Uterus (tissue), 2 donors: ENCODE results near the gene TMEM181.

Source experiments
- CTCF ChIP-seq, 4 experiments: fragments of 200-600 bp in 2 of 4; fragments of 450-650 bp in 2 of 4; sonication (generic) in 2 of 4; IDR thresholded peaks; one replicate each; pipeline ENCODE4 v1.5.1; 2016 to 2019; ENCODE audit warnings: antibody characterized with exemption in 4 of 4, mild to moderate bottlenecking in 2 of 4, moderate library complexity in 1 of 4
- POLR2A ChIP-seq, 2 donors: fragments of 450-650 bp; IDR thresholded peaks; one replicate each; pipeline ENCODE4 v1.6.1; 2016; ENCODE audit warnings: antibody characterized with exemption in 2 of 2, mild to moderate bottlenecking in 1 of 2, moderate library complexity in 1 of 2

GRCh38 chr6:158565482-158566040, 5.7 kb downstream of the TMEM181 start:
- TF ChIP-seq CTCF (IDR thresholded peaks at IDR 0.05), result no peak
- TF ChIP-seq POLR2A (IDR thresholded peaks at IDR 0.05), result no peak
